CD4-positive, alpha-beta T cell treated with Interleukin-12 subunit alpha and Interleukin-12 subunit beta, for 1 hour (primary cell): ENCODE measurements around the gene CLPX.
"Not testable (repeated sequence)": the region's sequence is repeated elsewhere in the genome, so short reads cannot be mapped to it uniquely, and the experiment has no call there.

ENCODE experiments used
- DNase-seq: peaks from one replicate; pipeline ENCODE4 v3.0.0-alpha.2; 2020

CLPX gene

DNA sequence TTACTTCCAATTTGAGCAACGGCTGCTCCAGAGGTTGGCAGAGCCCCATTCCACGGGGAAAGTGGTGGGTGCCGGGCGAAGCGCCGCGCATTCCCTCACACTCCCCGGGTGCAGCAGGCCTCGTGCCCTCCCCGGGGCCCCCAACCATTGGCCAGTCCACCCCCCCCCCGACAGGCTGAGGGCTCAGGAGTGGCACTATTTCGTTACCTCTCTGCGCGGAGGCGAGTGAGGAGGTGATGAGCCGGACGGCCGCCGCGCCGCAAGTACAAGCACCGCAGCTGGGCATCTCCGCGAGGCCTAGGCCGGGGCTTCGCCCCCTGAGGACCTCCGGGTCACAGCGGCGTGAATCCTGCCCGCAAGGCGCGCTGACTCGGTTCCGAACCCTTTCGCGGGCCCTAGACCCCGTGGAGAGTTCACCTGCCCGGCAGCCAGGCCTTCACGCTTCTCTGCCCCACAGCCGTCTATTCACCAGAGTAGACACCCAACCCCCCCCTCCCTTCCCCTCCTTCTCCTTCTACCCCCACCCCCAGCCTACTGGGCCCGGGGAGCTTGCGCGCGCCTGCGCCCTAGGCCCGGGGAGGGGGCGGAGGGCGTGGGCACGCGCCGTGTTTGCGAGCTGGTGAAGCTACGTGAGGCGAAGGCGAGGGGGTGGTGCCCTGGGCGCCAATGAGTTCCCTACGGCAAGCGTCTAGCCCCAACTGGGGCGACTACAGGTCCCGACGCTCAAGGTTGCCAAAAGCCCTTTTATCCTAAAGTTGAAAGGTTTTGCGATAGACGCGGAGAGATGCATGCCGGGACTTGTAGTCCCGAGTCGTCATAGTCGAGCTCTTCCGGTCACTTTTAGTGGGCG, at the start of gene CLPX:
Gene CLPX, minus strand, starts transcription at position 475 of the 850 bp plus-strand sequence. Its CDS starts 189 bp downstream, at position 286.
- peak; percentile 95 for DNase-seq

- no peak for DNase-seq
Measured at GRCh38 chr15:65233696-65234095, 48.6 kb upstream of the CLPX start.

GRCh38 chr15:65232520-65232919, 47.4 kb upstream of the CLPX start:
- DNase-seq: no peak

DNA sequence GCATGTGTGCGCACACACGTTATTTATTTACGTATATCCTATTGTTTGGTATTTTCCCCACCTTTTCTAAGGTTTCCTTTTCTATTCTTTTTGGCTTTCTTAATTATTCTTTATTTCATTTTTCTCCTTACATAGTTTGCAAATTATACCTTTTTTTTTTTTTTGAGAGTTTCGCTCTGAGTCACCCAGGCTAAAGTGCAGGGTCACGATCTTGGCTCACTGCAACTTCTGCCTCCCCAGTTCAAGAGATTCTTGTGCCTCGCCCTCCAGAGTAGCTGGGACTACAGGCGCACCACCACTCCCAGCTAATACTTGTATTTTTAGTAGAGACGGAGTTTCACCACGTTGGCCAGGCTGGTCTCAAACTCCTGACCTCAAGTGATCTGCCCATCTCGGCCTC, 46.2 kb upstream of the CLPX start:
- no peak for DNase-seq

GRCh38 chr15:65226901-65227300, 41.8 kb upstream of the CLPX start:
- not testable (repeated sequence) for DNase-seq

- no peak for DNase-seq
Measured at GRCh38 chr15:65226221-65226620, 41.1 kb upstream of the CLPX start.

GRCh38 chr15:65223996-65224395, 38.9 kb upstream of the CLPX start:
- no peak for DNase-seq

- DNase-seq: no peak
Measured at GRCh38 chr15:65222891-65223290, 37.7 kb upstream of the CLPX start.

DNA sequence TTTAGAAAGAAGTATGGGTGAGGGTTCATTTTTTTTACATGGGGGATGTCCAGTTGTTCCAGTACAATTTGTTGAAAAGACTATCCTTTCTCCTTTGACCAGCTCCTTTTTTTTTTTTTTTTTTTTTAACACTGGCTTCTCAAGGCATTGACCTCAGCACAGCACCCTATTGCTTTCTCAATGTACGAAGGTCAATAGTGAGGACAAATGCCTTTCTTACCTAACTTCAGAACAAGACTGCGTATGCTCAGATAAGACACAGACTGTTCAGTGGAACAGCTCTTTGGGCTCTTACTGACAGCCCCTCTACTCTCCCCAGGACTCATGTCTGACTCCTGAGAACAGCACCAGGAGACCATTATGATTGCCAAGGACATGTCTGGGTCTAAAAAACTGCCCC, 36.6 kb upstream of the CLPX start:
- DNase-seq: no peak

DNA sequence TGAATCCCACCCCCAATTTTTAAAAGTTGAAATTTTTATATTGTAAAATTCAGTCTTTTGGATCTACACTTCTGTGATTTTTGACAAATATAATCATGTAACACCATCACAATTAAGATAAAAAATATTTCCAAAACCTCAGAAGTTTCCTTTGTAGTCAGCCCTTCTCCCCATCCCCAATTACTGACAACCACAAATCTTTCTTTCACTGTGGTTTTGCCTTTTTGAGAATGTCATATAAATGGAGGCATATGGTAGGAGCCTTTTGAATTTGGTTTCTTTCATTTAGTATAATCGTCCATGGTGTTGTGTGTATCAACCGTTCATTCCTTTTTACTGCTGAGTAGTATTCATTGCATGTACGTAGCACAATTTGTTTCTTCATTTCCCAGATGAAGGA, 34.0 kb upstream of the CLPX start:
- DNase-seq: no peak

GRCh38 chr15:65217526-65218482, 32.7 kb upstream of the CLPX start:
- no peak for DNase-seq

GRCh38 chr15:65215496-65215895, 30.4 kb upstream of the CLPX start:
- DNase-seq: no peak

- DNase-seq: no peak
Measured at GRCh38 chr15:65214010-65214409, 28.9 kb upstream of the CLPX start.

GRCh38 chr15:65213241-65213640, 28.1 kb upstream of the CLPX start:
- DNase-seq: no peak

- DNase-seq: peak; percentile 46
Measured at GRCh38 chr15:65212097-65212496, 27.0 kb upstream of the CLPX start.

DNA sequence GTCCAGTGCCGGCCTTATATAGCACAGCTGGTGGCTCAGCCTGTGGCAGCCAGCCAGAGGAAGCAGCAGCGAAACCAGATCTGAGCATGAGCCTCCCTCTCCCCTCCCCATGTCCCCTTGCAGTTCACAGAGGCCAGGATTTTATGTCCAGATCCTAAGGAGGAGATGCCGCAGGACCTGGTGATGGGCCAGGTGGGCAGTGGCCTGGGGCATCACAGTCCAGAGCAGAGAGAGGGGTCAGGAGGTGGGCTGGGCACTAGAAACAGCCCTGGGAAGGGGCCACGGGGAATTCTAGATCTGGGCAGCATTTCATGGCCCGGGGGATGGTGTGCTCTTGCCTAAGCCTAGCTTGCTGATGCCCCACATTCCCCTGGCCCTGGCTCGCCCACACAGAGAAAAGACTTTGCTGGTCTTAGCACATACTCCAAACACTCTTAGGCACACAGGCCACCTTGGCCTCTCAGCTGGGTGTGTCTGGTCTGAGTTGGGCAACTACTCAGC, 26.4 kb upstream of the CLPX start:
- DNase-seq: no peak

- DNase-seq: no peak
Measured at GRCh38 chr15:65210770-65211481, 25.8 kb upstream of the CLPX start, which contains the start of gene CILP. TSS of gene CILP (minus strand) at chr15:65211473. CDS start at chr15:65209755, 1,718 bp downstream.

DNA sequence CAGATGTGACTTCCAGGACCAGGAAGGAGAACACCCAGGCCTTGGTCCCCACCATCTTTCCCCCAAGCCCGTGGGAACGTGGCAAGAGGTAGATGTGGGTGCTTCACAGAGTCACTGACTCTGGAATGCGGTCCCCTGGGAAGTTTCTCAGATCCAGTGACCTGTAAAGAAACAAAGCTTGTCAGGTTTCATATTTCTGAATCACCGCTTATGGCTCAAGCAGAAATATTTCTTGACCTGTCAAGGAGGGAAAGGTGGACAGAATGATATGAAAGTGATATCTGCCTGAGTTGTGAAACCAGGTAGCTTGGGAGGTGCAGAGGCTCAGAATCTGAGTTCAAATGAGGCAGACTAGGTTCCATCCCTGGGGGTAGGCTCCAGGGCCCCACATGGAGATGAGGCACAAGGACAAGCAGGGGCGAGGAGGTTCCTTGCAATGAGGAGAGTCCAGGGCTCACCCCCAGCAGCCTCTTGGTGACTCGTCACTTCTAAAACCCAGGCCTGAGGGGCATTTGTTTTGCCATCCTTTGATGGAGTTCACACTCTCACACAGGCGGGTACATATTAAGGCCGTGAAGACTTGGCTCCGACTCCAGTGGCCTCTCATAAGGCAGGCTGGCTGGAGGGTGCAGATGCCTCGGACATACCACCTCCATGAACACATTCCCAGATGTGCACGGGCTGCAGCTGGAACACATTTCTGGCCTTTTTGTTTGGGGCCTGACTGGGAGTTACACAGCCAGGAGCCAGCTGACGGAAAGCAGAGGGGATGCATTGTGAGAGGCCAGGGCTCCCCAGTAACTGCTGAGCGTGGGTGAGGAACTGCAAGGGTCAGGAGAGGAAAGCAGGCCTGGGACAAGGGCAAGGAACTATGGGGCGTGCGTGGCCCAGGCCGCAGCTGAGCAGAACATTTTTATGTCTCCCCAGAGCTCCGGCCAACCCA, 24.8 kb upstream of the CLPX start:
- DNase-seq: no peak

GRCh38 chr15:65208647-65209046, 23.5 kb upstream of the CLPX start:
- DNase-seq: no peak

DNA sequence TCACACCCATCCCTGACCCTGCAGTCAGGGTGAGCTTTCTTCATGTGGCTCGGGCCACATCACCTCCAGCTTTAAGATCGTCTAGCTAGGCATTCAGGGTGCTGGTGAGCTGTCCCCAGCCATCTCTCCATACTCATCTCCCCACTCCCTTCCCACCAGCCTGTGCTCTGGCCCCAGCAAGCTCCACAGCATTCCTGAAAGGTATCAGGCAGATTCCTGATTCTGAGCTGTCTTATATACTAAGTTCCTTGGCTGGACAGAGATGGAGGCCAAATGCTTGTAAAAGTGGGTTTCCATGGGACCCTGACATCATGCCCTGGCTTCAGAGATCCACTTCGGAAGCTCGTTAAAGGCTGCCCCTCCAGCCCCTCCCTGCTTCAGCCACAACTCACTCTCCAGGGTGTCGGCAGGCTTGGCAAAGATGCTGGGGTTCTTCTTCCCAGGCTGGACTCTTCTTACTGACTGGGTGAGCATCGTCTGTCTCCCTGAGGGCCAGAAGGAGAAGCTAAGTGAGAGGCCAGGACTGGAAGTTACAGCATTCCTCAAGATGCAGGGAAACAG, 22.2 kb upstream of the CLPX start:
- no peak for DNase-seq

DNA sequence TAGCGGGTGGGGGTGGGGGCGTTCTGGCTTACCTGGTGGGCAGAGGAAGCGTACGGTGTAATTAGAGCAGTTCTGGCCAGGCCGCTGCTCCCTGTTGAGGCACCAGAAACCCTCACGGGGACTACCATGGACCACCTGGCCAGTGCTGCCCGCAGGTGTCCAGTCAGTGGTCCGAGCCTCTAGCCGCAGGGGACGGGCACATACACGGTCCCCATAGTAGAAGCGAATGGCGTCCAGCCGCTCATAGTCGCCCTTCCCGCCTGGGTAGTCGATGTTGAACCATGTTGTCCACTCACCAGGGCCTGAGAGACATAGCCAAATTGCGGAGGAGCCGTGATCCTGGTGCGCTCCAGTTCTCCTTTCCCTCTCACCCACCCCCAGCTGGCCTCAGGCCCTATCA, 21.6 kb upstream of the CLPX start:
- DNase-seq: no peak
